ENCODE measurements around the gene INSC. TPM values are rescaled to one million over a fixed set of nuclear protein-coding genes. Genes with fewer than 3 reads are reported as not detected.

Gene INSC
- polyA plus RNA-seq, 1 donor from 2014 or later, result 0.12 TPM

DNA sequence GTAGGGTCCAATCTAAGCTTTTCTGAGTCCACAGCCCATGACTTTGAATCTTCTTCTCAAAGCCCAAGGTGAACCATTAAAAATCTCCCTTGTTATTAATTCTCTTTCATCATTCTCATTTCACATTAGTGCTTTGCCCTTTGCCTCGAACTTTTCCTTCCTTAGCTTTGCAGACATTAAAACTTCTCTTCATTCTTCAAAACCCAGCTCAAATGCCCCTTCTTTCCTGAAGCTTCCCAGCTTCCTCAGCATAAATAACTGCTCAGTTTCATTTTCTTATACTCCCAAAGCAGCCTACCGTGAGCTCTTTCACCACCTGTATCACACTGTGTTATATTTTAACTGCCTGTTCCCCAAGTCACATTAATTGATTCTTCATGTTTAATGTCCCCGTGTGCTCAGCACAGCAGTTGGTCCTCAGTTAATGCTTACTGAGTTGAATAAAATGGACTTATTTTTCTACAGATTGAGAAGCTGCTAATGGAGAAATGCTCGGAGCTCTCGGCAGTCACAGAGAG, 62.0 kb downstream of the INSC start:
- H3K9me2 ChIP-seq (ENCODE audit: insufficient read depth, low read length), result no peaks in the 10 kb centered on the region
- H3K27me3 ChIP-seq (ENCODE audit: insufficient read depth, low read depth, low read length), result no peaks in the 10 kb centered on the region
- no peak overlapping the region for H3K4me3 ChIP-seq (ENCODE audit: low read length)
- no peak overlapping the region for H3K4me2 ChIP-seq (ENCODE audit: low read length)
- H3K9me3 ChIP-seq (ENCODE audit: low read length), result no peaks in the 10 kb centered on the region
- TF ChIP-seq SMC3 (conservative IDR thresholded peaks at IDR 0.05; ENCODE audit: poor library complexity), result no peak
- no peak for TF ChIP-seq EP300 (conservative IDR thresholded peaks at IDR 0.05; ENCODE audit: poor library complexity, severe bottlenecking)
- TF ChIP-seq RAD21 (conservative IDR thresholded peaks at IDR 0.05), result no peak
- TF ChIP-seq EZH2 (IDR thresholded peaks at IDR 0.05; ENCODE audit: borderline replicate concordance, insufficient read depth, low read length, poor library complexity, severe bottlenecking), result no peak
- TF ChIP-seq, protein P1, sequence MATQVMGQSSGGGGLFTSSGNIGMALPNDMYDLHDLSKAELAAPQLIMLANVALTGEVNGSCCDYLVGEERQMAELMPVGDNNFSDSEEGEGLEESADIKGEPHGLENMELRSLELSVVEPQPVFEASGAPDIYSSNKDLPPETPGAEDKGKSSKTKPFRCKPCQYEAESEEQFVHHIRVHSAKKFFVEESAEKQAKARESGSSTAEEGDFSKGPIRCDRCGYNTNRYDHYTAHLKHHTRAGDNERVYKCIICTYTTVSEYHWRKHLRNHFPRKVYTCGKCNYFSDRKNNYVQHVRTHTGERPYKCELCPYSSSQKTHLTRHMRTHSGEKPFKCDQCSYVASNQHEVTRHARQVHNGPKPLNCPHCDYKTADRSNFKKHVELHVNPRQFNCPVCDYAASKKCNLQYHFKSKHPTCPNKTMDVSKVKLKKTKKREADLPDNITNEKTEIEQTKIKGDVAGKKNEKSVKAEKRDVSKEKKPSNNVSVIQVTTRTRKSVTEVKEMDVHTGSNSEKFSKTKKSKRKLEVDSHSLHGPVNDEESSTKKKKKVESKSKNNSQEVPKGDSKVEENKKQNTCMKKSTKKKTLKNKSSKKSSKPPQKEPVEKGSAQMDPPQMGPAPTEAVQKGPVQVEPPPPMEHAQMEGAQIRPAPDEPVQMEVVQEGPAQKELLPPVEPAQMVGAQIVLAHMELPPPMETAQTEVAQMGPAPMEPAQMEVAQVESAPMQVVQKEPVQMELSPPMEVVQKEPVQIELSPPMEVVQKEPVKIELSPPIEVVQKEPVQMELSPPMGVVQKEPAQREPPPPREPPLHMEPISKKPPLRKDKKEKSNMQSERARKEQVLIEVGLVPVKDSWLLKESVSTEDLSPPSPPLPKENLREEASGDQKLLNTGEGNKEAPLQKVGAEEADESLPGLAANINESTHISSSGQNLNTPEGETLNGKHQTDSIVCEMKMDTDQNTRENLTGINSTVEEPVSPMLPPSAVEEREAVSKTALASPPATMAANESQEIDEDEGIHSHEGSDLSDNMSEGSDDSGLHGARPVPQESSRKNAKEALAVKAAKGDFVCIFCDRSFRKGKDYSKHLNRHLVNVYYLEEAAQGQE (IDR thresholded peaks at IDR 0.05; ENCODE audit: borderline replicate concordance), result no peak
- TF ChIP-seq MXI1 (conservative IDR thresholded peaks at IDR 0.05; ENCODE audit: poor library complexity, severe bottlenecking), result no peak
- no peak for TF ChIP-seq POLR2AphosphoS5 (IDR thresholded peaks at IDR 0.05)
- TF ChIP-seq TAF1 (IDR thresholded peaks at IDR 0.05; ENCODE audit: low read depth), result no peak
- TF ChIP-seq, protein P2, sequence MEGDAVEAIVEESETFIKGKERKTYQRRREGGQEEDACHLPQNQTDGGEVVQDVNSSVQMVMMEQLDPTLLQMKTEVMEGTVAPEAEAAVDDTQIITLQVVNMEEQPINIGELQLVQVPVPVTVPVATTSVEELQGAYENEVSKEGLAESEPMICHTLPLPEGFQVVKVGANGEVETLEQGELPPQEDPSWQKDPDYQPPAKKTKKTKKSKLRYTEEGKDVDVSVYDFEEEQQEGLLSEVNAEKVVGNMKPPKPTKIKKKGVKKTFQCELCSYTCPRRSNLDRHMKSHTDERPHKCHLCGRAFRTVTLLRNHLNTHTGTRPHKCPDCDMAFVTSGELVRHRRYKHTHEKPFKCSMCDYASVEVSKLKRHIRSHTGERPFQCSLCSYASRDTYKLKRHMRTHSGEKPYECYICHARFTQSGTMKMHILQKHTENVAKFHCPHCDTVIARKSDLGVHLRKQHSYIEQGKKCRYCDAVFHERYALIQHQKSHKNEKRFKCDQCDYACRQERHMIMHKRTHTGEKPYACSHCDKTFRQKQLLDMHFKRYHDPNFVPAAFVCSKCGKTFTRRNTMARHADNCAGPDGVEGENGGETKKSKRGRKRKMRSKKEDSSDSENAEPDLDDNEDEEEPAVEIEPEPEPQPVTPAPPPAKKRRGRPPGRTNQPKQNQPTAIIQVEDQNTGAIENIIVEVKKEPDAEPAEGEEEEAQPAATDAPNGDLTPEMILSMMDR (IDR thresholded peaks at IDR 0.05; ENCODE audit: poor library complexity, severe bottlenecking), result no peak
- H3K36me3 ChIP-seq (ENCODE audit: insufficient read depth, low read length), result no peaks in the 10 kb centered on the region
- H2AFZ ChIP-seq (ENCODE audit: low read depth, low read length), result no peak overlapping the region
- no peaks in the 10 kb centered on the region for H4K20me1 ChIP-seq (ENCODE audit: insufficient read depth)
- no peak overlapping the region for H3K27ac ChIP-seq (ENCODE audit: low read length)
- no peak overlapping the region for H3K9ac ChIP-seq (ENCODE audit: low read length)
- no peaks in the 10 kb centered on the region for H3K79me2 ChIP-seq (replicated peaks; ENCODE audit: insufficient read depth, low read length)
- no peaks in the 10 kb centered on the region for H3F3A ChIP-seq (ENCODE audit: insufficient read depth, low read length, poor library complexity, severe bottlenecking)

DNA sequence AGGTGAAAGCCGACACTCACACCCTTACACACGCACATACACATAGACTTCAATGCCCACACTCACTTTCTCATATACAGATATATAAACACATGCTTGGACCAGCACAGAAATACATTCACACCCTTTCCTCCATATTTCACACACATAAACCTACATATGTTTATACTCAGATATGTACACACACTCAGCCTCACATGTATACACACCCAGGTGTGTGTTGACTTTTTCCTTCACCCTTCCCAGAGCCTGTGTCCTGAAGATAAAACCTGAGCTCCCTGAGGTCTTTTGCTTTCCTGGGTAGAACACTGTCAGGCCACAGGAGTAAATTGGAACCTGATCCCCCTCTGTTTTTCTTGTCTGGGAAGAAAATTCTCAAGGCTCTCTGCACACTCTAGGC, 62.8 kb downstream of the INSC start:
- H3K9me3 ChIP-seq (ENCODE audit: low read length), result no peaks in the 10 kb centered on the region
- no peaks in the 10 kb centered on the region for H3K27me3 ChIP-seq (ENCODE audit: insufficient read depth, low read depth, low read length)
- H3K4me2 ChIP-seq (ENCODE audit: low read length), result no peak overlapping the region
- H3K9ac ChIP-seq (ENCODE audit: low read length), result no peak overlapping the region
- TF ChIP-seq TAF1 (IDR thresholded peaks at IDR 0.05; ENCODE audit: low read depth) (no peak), EP300 (conservative IDR thresholded peaks at IDR 0.05; ENCODE audit: poor library complexity, severe bottlenecking) (no peak), RAD21 (conservative IDR thresholded peaks at IDR 0.05) (no peak), POLR2AphosphoS5 (IDR thresholded peaks at IDR 0.05) (no peak), MXI1 (conservative IDR thresholded peaks at IDR 0.05; ENCODE audit: poor library complexity, severe bottlenecking) (no peak), EZH2 (IDR thresholded peaks at IDR 0.05; ENCODE audit: borderline replicate concordance, insufficient read depth, low read length, poor library complexity, severe bottlenecking) (no peak), SMC3 (conservative IDR thresholded peaks at IDR 0.05; ENCODE audit: poor library complexity) (no peak)
- TF ChIP-seq, protein P1 (IDR thresholded peaks at IDR 0.05; ENCODE audit: borderline replicate concordance), result no peak
- TF ChIP-seq, protein P2 (IDR thresholded peaks at IDR 0.05; ENCODE audit: poor library complexity, severe bottlenecking), result no peak
- H3K4me3 ChIP-seq (ENCODE audit: low read length), result no peak overlapping the region
- no peaks in the 10 kb centered on the region for H3F3A ChIP-seq (ENCODE audit: insufficient read depth, low read length, poor library complexity, severe bottlenecking)
- H4K20me1 ChIP-seq (ENCODE audit: insufficient read depth), result no peaks in the 10 kb centered on the region
- H3K79me2 ChIP-seq (replicated peaks; ENCODE audit: insufficient read depth, low read length), result no peaks in the 10 kb centered on the region
- H2AFZ ChIP-seq (ENCODE audit: low read depth, low read length), result no peak overlapping the region
- H3K36me3 ChIP-seq (ENCODE audit: insufficient read depth, low read length), result no peaks in the 10 kb centered on the region
- H3K9me2 ChIP-seq (ENCODE audit: insufficient read depth, low read length), result no peaks in the 10 kb centered on the region
- no peak overlapping the region for H3K27ac ChIP-seq (ENCODE audit: low read length)
